Stimulated activated CD4-positive, alpha-beta T cell treated with anti-CD3 and anti-CD28 coated beads, Interleukin-15, amount 100 ng/mL, for 1 hour (primary cell): Measurements from ENCODE around the gene ATXN7L1.

ENCODE experiments used
- DNase-seq, 2 donors: peaks; one replicate each; pipeline ENCODE4 v3.0.0-alpha.2; 2020; ENCODE audit warnings: low read depth in 1 of 2, low spot score in 1 of 2

Gene ATXN7L1

GRCh38 chr7:105829681-105830322, 46.6 kb downstream of the ATXN7L1 start:
- no peak for DNase-seq

- DNase-seq: no peak
These were observed 48.3 kb downstream of the ATXN7L1 start for GRCh38 chr7:105828141-105828540.

GRCh38 chr7:105827151-105827875, 49.1 kb downstream of the ATXN7L1 start:
- DNase-seq: no peak

GRCh38 chr7:105826143-105826542, 50.3 kb downstream of the ATXN7L1 start:
- no peak for DNase-seq

GRCh38 chr7:105825371-105825770, 51.0 kb downstream of the ATXN7L1 start:
- DNase-seq: no peak

- no peak for DNase-seq
These were observed 53.6 kb downstream of the ATXN7L1 start for GRCh38 chr7:105822806-105823205.

GRCh38 chr7:105821527-105821926, 54.9 kb downstream of the ATXN7L1 start:
- no peak for DNase-seq

GRCh38 chr7:105820363-105821066, 55.9 kb downstream of the ATXN7L1 start:
- DNase-seq: no peak

GRCh38 chr7:105819559-105819958, 56.8 kb downstream of the ATXN7L1 start:
- no peak for DNase-seq

- DNase-seq: no peak
These were observed 59.3 kb downstream of the ATXN7L1 start for GRCh38 chr7:105816954-105817615.

- DNase-seq: no peak
These were observed 60.0 kb downstream of the ATXN7L1 start for GRCh38 chr7:105816266-105816843.

GRCh38 chr7:105815576-105815975, 60.8 kb downstream of the ATXN7L1 start:
- DNase-seq: no peak

GRCh38 chr7:105814481-105814880, 61.9 kb downstream of the ATXN7L1 start:
- DNase-seq: no peak

GRCh38 chr7:105811189-105811847, 65.1 kb downstream of the ATXN7L1 start:
- DNase-seq: no peak

- no peak for DNase-seq
These were observed 65.8 kb downstream of the ATXN7L1 start for GRCh38 chr7:105810556-105810955.

- DNase-seq: peak; percentile 44 to 59
These were observed 67.5 kb downstream of the ATXN7L1 start for GRCh38 chr7:105808703-105809590.

GRCh38 chr7:105808209-105808608, 68.2 kb downstream of the ATXN7L1 start:
- DNase-seq: no peak

GRCh38 chr7:105807448-105807762, 69.0 kb downstream of the ATXN7L1 start:
- DNase-seq: no peak

GRCh38 chr7:105806592-105807447, 69.6 kb downstream of the ATXN7L1 start:
- peak; percentile 11 to 42 for DNase-seq
